ENCODE measurements around the gene WNT3A.

WNT3A gene

DNA sequence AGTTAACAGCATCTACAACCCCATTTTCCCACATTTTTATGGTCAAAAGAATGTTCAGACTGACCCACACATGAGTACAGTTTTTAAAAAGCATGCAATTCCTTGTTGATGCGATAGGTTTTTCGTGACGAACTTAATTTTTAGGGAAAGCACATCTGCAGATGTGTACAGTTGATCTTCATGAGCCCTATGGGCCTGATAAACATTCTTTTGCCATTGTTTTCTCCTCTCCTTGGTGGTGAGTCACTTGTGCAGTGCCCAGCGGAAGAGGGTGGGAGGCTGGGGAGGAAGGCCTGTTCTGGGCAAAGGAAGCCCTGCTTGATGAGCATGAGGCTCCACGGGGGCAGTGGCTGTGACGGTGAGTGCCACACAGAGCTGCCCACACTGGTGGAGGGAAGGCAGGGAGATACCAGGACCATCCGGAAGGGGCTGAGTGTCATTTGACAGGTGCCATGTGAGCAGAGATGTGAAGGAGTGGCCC, 81.0 kb downstream of the WNT3A start:
- Histone ChIP-seq H3K4me2 (ENCODE audit: low read length) (peak overlapping the region; percentile 32; the same call in 1 of the 2 replicates), H3F3A (ENCODE audit: insufficient read depth, low read length) (no peaks in the 10 kb centered on the region), H3K4me1 (ENCODE audit: insufficient read depth, low read length, severe bottlenecking) (peaks cover 68% of the 10 kb centered on the region), H3K27me3 (ENCODE audit: insufficient read depth, low read length) (no peaks in the 10 kb centered on the region), H3K79me2 (ENCODE audit: insufficient read depth, low read length) (peaks cover 100% of the 10 kb centered on the region), H3K9me2 (ENCODE audit: low read depth, low read length) (no peaks in the 10 kb centered on the region), H3K36me3 (ENCODE audit: insufficient read depth, low read length) (peaks cover 42% of the 10 kb centered on the region), H2AFZ (ENCODE audit: low read length) (no peak overlapping the region), H3K4me3 (ENCODE audit: low read depth, low read length, poor library complexity, severe bottlenecking) (no peak overlapping the region), H3K9ac (ENCODE audit: low read length) (no peak overlapping the region), H4K20me1 (ENCODE audit: insufficient read depth, low read length) (no peaks in the 10 kb centered on the region), H3K9me3 (ENCODE audit: low read length) (peaks cover 3% of the 10 kb centered on the region; the same call in 1 of the 2 replicates), H3K27ac (ENCODE audit: low read depth, low read length, poor library complexity, severe bottlenecking) (no peak overlapping the region)
- TF ChIP-seq CTCF (IDR thresholded peaks at IDR 0.05; ENCODE audit: low read length) (no peak), EZH2 (IDR thresholded peaks at IDR 0.05; ENCODE audit: borderline replicate concordance, low read length) (no peak)

DNA sequence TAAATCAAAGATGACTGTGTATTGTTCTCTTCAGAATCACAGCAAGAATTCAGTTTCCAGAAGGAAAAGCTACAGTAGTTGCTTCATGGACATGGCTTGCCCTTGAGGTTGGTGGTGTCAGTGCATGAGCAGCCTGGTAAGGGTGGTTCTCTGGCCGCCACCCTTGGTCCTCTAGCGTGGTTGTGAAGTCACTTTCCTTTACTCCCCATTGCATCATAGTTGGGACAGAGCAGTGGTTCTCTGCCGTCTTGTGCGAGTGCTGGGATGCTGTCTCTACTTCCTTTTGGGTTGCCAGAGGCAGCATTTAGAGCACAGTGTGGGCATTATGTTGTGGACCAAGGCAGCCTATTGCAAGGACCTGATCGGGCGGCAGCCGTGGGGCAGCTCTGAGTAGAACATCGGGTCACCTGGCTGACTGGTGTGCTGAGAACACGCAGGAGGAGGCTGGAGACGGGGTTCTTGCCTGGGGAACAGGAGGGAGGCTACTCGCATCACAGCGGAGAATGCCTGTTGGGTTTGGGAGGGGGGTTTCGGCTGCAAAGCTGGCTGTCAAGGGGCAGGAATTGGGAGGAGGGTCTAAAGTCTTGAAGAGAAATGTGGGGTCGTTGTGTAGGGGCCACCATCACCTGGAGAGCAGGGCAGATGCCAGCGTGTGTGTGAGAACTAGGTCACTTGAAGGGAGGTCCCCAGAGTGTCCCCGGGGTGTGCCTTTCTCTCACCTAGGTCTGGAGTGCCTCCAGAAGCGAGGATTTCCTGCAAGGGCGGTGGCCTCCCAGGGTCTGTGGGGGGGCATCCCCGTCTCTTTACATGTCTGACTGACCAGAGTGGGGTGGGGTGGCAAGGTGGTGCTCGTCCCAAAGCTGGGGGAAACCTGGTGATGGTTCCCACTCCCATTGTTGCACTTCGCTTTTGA, 82.0 kb downstream of the WNT3A start:
- Histone ChIP-seq H3K9me2 (ENCODE audit: low read depth, low read length) (no peaks in the 10 kb centered on the region), H3K36me3 (ENCODE audit: insufficient read depth, low read length) (peaks cover 53% of the 10 kb centered on the region), H3K79me2 (ENCODE audit: insufficient read depth, low read length) (peaks cover 100% of the 10 kb centered on the region), H3F3A (ENCODE audit: insufficient read depth, low read length) (no peaks in the 10 kb centered on the region), H3K4me3 (ENCODE audit: low read depth, low read length, poor library complexity, severe bottlenecking) (no peak overlapping the region), H4K20me1 (ENCODE audit: insufficient read depth, low read length) (no peaks in the 10 kb centered on the region), H3K4me2 (ENCODE audit: low read length) (peak overlapping the region; percentile 21; the same call in 1 of the 2 replicates), H2AFZ (ENCODE audit: low read length) (no peak overlapping the region), H3K9ac (ENCODE audit: low read length) (no peak overlapping the region), H3K27me3 (ENCODE audit: insufficient read depth, low read length) (no peaks in the 10 kb centered on the region), H3K27ac (ENCODE audit: low read depth, low read length, poor library complexity, severe bottlenecking) (no peak overlapping the region), H3K9me3 (ENCODE audit: low read length) (peaks cover 3% of the 10 kb centered on the region; the same call in 1 of the 2 replicates), H3K4me1 (ENCODE audit: insufficient read depth, low read length, severe bottlenecking) (peaks cover 67% of the 10 kb centered on the region)
- TF ChIP-seq EZH2 (IDR thresholded peaks at IDR 0.05; ENCODE audit: borderline replicate concordance, low read length) = no peak
- TF ChIP-seq CTCF (IDR thresholded peaks at IDR 0.05; ENCODE audit: low read length) = no peak

DNA sequence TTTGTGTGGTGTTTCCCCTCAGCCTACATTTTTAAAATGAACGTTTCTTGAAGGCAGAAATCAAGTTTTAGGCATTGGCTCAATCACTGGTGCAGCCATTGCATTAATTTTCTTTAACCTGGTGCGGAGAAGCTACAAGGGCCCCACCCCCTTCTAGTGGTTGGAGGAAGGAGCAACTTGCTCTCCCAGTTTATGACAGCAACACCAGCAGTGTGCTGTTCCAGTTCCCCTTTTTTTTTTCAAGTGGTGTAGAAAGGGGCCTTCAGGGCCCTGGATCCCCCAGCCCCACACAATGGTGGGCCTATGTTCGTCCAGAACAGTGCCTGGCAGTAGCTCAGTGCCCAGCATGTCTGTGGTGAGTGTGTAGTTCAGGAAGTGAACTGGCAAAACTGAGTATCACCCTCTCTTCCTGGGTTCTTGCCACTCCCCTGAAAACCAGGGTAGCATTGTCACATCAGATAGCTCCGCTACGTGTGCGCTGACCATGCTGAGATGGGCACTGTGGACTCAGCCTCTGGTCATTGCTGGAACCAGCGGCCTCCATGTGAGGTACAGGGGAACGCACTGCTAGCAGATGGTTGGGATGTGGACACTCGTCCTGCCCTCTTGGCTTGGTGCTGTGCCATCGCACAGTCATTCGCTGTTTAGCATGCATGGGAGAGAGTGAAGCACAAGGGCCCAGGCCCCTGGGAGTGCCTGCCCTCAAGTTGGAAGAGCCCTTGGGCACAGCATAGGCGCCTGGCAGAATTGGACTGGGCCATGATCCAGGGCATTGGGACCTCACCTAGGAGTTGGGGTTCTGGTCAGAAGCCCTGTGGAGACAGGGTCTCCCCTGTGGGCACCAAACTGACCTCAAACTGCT, 83.0 kb downstream of the WNT3A start:
- Histone ChIP-seq H3K9ac (ENCODE audit: low read length) (no peak overlapping the region), H3K27me3 (ENCODE audit: insufficient read depth, low read length) (no peaks in the 10 kb centered on the region), H3F3A (ENCODE audit: insufficient read depth, low read length) (no peaks in the 10 kb centered on the region), H3K9me2 (ENCODE audit: low read depth, low read length) (no peaks in the 10 kb centered on the region), H3K36me3 (ENCODE audit: insufficient read depth, low read length) (peaks cover 62% of the 10 kb centered on the region), H3K4me3 (ENCODE audit: low read depth, low read length, poor library complexity, severe bottlenecking) (no peak overlapping the region), H3K4me2 (ENCODE audit: low read length) (peak overlapping the region; percentile 21; the same call in 1 of the 2 replicates), H3K27ac (ENCODE audit: low read depth, low read length, poor library complexity, severe bottlenecking) (peak overlapping the region; percentile 35), H2AFZ (ENCODE audit: low read length) (no peak overlapping the region), H3K4me1 (ENCODE audit: insufficient read depth, low read length, severe bottlenecking) (peaks cover 58% of the 10 kb centered on the region), H4K20me1 (ENCODE audit: insufficient read depth, low read length) (no peaks in the 10 kb centered on the region), H3K79me2 (ENCODE audit: insufficient read depth, low read length) (peaks cover 100% of the 10 kb centered on the region), H3K9me3 (ENCODE audit: low read length) (peaks cover 7% of the 10 kb centered on the region)
- TF ChIP-seq CTCF (IDR thresholded peaks at IDR 0.05; ENCODE audit: low read length) (no peak), EZH2 (IDR thresholded peaks at IDR 0.05; ENCODE audit: borderline replicate concordance, low read length) (no peak)

Measured in OCI-LY1 (cell line).